Peyer's patch (tissue), 4 donors: ENCODE results near the gene SNURF.

Experiments used
- CTCF ChIP-seq, 6 experiments: fragments of 450-650 bp in 4 of 6; fragments of 200-600 bp in 2 of 6; sonication (generic) in 1 of 6; IDR thresholded peaks; one replicate each; pipeline ENCODE4 v1.5.1; 2017 to 2019; ENCODE audit warnings: antibody characterized with exemption in 6 of 6, mild to moderate bottlenecking in 3 of 6, moderate library complexity in 1 of 6
- POLR2A ChIP-seq, 2 donors: fragments of 450-650 bp; IDR thresholded peaks; one replicate each; pipeline ENCODE4 v1.5.1; 2017; ENCODE audit warnings: antibody characterized with exemption in 2 of 2, mild to moderate bottlenecking in 2 of 2, moderate library complexity in 2 of 2

GRCh38 chr15:24961967-24962366 is 7.2 kb downstream of the SNURF start:
- TF ChIP-seq CTCF (IDR thresholded peaks at IDR 0.05): peak in 1 of 6 experiments; percentile 6
- TF ChIP-seq POLR2A (IDR thresholded peaks at IDR 0.05): no peak
